SIG-M5 (cell line): ENCODE measurements around the gene ARHGAP9.
"Not testable (repeated sequence)": the region's sequence is repeated elsewhere in the genome, so short reads cannot be mapped to it uniquely, and the experiment has no call there.

Experiments used
- DNase-seq: peaks from one replicate; lab custom pipeline; 2025; lab: John Stamatoyannopoulos, UW

ARHGAP9 gene

GRCh38 chr12:57517187-57517586 is 37.5 kb upstream of the ARHGAP9 start:
- no peak for DNase-seq

DNA sequence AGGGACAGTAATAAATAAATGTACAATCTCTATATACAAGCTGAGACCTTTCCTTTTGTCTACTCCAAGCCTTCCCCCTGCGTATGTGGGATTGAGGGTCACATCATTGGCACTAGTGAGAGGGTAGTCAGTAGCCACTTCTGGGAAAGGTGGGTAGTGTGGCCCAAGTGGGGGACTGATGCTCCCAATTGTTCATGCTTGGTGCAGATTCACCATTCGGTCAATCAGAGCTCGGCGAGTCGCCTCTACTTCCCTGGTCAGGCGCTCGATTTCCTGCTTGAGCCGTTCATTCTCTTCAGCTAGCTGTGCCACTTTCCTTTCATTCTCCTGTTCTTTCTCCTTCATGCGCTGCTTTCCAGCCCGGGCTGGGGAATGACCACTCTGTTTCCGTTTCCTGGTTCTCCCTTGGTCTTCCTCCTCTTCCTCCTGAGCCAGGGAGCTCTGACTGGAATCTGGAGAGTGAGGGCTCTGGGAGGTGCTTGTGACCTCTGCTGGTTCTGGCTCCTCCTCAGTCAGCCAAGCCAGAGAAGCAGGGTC is 37.0 kb upstream of the ARHGAP9 start:
- DNase-seq: no peak

- DNase-seq: no peak
Measured at GRCh38 chr12:57515934-57516541, 36.4 kb upstream of the ARHGAP9 start.

GRCh38 chr12:57515408-57515933 is 35.8 kb upstream of the ARHGAP9 start:
- no peak for DNase-seq

- no peak for DNase-seq
Measured at GRCh38 chr12:57514720-57515407, 35.2 kb upstream of the ARHGAP9 start.

DNA sequence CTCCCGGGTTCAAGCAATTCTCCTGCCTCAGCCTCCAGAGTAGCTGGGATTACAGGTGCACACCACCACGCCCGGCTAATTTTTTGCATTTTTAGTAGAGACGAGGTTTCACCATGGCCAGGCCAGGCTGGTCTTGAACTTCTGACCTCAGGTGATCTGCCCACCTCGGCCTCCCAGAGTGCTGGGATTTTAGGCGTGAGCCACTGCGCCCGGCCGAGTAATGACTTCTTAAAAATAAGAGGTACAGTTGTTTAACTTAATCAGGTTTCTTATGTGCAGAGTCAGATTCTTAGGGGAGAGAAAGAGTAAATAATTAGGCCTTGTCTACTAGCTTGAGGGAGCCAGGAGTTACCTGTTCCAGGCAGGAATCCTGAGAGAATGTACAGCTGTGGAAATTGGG is 34.6 kb upstream of the ARHGAP9 start:
- DNase-seq: not testable (repeated sequence)

DNA sequence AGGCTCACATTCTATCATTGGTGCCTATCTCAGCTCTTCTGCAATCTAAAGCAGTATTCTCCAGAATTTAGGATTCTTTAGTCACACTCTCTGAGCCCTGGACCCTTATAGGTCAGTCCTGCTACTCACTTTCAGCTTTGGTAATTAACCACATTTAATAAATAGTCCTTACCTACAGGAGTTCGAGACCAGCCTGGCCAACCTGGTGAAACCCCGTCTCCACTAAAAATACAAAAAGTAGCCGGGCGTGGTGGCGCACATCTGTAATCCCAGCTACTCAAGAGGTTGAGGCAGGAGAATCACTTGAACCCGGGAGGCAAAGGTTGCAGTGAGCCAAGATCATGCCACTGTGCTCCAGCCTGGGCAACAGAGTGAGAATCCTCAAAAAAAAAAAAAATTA is 34.0 kb upstream of the ARHGAP9 start:
- DNase-seq: not testable (repeated sequence)

DNA sequence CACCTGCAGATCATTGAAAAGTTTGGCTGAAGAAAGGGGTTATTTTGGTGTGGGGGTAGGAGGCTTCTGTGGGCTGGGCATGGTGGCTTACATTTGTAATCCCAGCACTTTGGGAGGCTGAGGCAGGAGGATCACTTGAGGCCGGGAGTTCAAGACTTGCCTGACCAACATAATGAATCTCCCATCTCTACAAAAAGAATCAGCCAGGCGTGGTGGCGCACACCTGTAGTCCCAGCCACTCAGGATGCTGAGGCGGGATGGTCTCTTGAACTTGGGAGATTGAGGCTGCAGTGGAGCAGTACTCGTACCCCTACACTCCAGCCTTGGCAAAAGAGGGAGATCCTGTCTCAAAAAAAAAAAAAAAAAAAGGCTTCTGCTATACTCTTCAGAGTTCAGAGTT is 33.6 kb upstream of the ARHGAP9 start:
- no peak for DNase-seq

DNA sequence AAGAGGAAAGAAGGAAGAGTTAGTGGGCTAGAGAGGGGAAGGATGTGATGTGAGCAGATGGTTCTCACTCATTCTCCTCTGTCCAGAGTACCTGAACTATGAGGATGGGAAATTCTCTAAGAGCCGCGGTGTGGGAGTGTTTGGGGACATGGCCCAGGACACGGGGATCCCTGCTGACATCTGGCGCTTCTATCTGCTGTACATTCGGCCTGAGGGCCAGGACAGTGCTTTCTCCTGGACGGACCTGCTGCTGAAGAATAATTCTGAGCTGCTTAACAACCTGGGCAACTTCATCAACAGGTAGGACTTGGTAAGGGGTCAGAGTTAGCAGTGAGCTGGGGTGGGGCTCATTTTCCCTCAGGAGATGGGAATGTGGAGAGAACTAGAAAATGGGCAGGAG is 33.0 kb upstream of the ARHGAP9 start:
- no peak for DNase-seq

- no peak for DNase-seq
Measured at GRCh38 chr12:57511588-57512325, 32.1 kb upstream of the ARHGAP9 start.

DNA sequence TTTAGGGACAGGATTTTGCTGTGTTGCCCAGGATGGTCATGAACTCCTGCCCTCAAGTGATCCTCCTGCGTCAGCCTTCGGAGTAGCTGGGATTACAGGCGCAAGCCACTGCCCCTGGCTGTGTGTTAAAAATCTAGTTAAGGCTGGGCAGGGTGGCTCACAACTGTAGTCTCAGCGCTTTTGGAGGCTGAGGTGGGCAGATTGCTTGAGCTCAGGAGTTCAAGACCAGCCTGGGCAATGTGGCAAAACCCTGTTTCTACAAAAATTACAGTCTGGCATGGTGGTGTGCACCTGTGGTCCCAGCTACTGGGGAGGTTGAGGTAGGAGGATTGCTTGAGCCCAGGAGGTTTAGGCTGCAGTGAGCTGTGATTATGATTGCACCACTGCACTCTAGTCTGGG is 31.5 kb upstream of the ARHGAP9 start:
- DNase-seq: no peak

- not testable (repeated sequence) for DNase-seq
Measured at GRCh38 chr12:57507796-57508195, 28.1 kb upstream of the ARHGAP9 start.

DNA sequence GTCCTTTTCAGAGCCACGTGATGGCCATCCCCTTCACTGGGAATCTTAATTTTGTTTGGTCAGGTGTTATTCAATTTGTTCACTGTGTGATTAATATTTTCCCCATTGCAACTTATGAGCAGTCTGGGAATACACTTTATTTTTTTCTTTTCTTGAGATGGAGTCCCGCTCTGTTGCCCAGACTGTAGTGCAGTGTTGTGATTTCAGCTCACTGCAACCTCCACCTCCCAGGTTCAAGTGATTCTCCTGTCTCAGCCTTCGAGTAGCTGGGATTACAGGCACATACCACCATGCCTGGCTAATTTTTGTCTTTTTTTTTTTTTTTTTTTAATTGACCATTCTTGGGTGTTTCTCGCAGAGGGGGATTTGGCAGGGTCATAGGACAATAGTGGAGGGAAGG is 26.9 kb upstream of the ARHGAP9 start:
- DNase-seq: not testable (repeated sequence)

DNA sequence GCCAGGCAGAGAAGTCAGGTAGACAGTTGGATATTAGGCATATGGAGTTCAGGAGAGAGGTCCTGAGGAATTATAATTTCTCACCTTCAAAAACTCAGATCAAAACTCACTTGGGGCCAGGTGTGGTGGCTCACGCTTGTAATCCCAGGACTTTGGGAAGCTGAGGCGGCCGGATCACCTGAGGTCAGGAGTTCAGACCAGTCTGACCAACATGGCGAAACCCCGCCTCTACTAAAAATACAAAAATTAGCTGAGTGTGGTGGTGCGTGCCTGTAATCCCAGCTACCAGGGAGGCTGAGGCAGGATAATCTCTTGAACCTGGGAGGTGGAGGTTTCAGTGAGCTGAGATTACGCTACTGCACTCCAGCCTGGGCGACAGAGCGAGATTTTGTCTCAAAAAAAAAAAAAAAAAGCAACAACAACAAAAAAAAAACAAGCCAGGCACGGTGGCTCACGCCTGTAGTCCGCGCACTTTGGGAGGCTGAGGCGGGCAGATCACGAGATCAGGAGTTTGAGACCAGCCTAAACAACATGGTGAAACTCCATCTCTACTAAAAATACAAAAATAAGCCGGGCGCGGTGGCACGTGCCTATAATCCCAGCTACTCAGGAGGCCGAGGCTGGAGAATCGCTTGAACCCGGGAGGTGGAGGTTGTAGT is 22.8 kb upstream of the ARHGAP9 start:
- not testable (repeated sequence) for DNase-seq

DNA sequence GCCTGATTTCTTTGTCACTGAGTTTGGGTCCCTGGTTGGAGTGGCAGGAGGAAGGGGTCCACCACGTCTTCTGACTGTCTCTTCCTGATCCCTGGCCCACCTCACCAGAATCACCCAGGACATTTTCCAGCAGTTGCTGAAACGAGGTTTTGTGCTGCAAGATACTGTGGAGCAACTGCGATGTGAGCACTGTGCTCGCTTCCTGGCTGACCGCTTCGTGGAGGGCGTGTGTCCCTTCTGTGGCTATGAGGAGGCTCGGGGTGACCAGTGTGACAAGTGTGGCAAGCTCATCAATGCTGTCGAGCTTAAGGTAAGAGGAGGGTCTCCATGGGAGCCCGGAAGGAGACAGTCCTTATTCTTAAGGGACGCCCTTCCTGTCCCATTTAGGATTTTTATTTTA is 20.5 kb upstream of the ARHGAP9 start:
- DNase-seq: no peak

DNA sequence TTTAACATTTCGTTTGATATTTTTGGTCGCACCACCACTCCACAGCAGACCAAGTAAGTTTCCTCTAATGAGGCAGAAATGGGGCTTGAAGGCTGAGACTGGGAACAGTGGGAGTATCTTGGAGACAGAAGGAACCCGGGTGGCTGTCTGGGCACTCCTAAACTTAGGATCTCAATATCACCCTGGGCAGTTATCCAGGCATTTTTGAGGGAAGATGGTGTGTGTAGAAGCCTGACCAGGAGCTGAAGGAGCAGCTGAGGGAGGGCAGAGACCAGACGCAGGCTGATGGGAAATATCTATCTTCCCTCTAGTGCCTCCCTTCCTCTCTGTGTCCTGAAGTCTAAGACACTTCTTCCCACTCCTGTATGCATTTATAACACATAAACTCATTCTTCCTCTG is 18.9 kb upstream of the ARHGAP9 start:
- no peak for DNase-seq

- DNase-seq: no peak
Measured at GRCh38 chr12:57498132-57498502, 18.5 kb upstream of the ARHGAP9 start.

GRCh38 chr12:57497223-57498131 is 17.8 kb upstream of the ARHGAP9 start:
- no peak for DNase-seq

DNA sequence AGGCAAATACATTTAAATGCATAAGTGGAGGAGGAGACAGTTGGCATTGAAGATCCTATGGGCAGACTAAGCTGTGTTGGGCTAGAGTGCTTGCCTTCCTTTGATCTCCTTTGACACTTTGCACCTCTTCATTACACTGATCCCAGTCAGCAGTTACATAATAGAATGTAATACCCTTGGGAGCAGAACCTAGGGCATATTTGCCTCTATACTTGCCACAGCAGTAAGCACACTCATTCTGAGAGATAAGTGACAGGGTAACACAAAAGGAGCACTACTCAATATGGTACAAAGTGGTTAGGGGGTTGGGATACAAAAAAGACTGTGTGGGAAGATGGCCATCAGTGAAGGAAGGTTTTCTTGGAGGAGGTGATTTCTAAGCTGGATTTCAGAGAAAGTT is 17.2 kb upstream of the ARHGAP9 start:
- DNase-seq: no peak

GRCh38 chr12:57495051-57495701 is 15.5 kb upstream of the ARHGAP9 start:
- not testable (repeated sequence) for DNase-seq
